HG03469 (cell line): Measurements from ENCODE around the gene NRXN3.

Experiments used
- ATAC-seq: cut with Tn5 transposase; IDR thresholded peaks from one replicate; pipeline ENCODE4 v1.9.1; 2021; ENCODE audit warnings: mild to moderate bottlenecking, moderate library complexity, moderate number of reproducible peaks; ENCODE audit not compliant: unreplicated experiment

Gene NRXN3

GRCh38 chr14:79256380-79256779, 1086.2 kb downstream of the NRXN3 start:
- ATAC-seq: no peak

- no peak for ATAC-seq
Observed at GRCh38 chr14:79260406-79260805, 1090.2 kb downstream of the NRXN3 start.

GRCh38 chr14:79265366-79265946, 1095.3 kb downstream of the NRXN3 start:
- ATAC-seq: no peak

DNA sequence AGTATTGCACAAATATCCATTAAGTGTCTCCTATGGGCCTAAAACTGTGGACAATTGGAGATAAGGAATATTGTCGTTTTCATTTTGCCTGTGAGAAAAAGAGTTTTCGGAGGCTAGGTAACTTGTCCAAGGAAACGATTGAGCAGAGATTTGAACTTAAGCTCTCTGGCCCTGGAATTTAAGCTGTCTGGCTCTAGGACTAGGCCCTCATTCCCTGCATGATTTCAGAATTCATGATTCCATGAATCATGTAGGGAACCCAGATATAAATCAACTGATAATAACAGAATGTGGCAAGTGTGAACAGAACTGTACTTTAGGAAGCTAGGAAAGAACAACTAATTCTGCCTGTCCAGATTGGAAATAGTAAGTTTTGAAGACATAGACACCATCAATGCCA, 1100.2 kb downstream of the NRXN3 start:
- ATAC-seq: no peak

GRCh38 chr14:79271122-79271521, 1100.9 kb downstream of the NRXN3 start:
- ATAC-seq: no peak

- no peak for ATAC-seq
Observed at GRCh38 chr14:79274641-79275291, 1104.6 kb downstream of the NRXN3 start.

GRCh38 chr14:79275292-79275655, 1105.1 kb downstream of the NRXN3 start:
- no peak for ATAC-seq

- no peak for ATAC-seq
Observed at GRCh38 chr14:79278286-79278797, 1108.2 kb downstream of the NRXN3 start.

- ATAC-seq: no peak
Observed at GRCh38 chr14:79278798-79279644, 1108.8 kb downstream of the NRXN3 start.

DNA sequence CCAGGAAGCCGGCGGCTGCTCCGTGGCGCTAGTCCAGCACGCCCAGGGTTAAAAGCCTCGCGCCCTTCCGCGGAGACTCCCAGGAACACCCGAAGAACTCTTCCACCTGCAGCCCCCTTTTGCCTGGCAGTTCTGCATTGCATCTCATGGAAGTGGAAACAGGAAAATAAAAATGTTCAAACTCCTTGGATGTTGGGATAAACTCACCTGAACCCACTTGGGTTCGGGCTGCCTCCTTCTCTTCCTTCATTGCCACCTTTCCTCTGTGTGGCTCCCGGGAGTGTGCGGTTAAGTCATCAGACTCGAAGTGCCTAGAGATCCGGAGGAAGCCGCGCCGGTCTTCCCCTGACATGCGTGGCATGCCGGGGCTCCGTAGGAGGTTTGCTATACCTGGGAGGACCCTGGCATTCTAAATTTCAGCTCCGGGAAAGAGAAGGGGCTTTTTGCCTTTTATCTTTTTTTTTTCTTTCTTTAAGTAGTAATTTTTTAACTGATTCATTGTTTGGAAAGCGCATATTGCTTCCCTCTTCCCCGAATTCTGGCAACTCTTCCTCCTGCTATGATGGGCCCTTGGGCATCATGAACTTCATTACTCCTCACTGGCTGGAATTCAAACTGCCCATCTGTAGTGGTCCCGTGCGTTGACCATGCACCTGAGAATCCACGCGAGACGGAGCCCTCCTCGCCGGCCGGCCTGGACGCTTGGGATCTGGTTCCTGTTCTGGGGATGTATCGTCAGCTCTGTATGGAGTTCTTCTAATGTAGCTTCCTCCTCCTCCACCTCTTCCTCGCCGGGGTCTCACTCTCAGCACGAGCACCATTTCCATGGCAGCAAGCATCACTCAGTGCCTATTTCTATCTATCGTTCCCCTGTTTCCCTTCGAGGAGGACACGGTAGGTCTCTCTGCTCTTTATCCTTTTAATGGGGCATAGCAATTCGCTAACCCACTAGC, 1109.7 kb downstream of the NRXN3 start:
- ATAC-seq: no peak

DNA sequence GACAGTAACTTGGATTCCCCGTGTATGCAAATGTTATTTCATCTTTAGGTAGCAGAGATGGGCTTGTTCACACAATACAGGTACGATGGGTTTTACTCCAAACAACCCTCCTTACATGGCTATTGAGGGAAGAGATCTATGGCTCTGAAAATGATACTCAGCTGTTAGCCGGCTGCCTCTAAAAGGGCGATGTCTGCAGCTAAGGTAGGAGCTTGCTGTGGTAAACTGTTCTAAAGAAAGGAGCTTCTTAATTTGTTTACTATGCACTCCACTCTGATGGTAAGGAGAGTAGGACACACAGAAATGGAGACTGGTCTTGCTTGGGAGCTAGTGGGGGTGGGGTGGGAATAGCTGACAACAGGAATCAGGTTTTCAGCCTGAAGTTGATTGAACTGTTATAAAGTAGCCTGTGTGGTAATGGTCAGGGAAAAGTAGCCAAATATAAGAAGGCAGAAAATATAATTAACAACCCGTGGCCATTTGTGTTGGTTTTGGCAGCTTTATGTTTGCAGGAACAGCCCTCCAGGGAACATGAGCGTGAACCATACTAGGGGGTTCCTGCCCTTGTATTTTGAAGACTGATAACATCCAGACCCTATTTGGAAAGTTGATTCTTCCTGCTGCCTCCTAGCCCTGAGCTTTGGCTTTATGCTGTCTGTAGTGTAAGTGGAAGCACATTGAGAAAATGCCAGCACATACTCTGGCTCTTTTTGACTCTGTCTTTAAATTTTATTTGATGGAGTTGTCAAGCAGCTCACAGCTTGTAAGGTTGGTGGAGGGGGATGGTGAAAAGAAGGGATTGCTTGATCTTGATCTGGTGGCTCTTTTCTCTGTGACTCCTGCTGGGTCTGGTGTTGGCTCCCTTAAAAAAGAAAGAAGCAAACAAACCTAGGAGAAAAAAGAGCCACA, 1111.3 kb downstream of the NRXN3 start:
- no peak for ATAC-seq

- ATAC-seq: no peak
Observed at GRCh38 chr14:79284621-79285020, 1114.4 kb downstream of the NRXN3 start.

DNA sequence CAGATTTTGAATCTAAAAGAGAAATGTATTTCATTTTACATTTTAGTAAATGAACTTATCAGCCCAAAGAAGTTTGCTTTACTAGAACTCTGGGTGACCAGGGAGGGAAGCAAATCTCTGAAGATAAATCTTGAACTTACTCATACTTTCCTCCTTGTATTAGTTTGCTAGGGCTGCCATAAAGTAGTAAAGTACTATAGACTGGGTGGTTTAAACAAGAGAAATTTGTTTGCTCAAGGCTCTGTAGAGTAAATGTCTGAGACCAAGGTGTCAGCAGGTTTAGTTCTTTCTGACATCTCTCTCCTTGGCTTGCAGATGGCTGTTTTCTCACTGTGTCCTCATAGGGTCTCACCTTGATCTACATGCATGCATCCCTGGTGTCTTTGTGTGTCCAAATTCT, 1115.1 kb downstream of the NRXN3 start:
- ATAC-seq: no peak

DNA sequence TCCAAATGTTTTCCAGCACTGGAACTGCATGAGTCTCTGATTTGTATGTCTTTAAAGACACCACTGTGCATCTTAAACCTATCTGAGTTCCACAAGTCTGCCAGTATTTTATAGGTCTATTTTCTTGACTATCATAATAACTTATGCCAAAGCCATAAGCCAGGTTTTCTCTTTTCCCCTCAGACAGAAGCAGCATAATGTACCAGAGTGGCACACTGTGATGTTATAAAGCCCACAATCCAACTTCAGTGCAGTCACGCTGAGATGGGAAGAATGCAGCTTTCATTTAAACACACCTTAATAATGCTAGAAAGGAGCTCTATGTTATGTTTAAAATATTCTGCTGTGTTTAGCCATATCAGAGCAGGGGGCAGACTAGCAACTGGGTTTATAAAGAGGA, 1117.8 kb downstream of the NRXN3 start:
- ATAC-seq: no peak

DNA sequence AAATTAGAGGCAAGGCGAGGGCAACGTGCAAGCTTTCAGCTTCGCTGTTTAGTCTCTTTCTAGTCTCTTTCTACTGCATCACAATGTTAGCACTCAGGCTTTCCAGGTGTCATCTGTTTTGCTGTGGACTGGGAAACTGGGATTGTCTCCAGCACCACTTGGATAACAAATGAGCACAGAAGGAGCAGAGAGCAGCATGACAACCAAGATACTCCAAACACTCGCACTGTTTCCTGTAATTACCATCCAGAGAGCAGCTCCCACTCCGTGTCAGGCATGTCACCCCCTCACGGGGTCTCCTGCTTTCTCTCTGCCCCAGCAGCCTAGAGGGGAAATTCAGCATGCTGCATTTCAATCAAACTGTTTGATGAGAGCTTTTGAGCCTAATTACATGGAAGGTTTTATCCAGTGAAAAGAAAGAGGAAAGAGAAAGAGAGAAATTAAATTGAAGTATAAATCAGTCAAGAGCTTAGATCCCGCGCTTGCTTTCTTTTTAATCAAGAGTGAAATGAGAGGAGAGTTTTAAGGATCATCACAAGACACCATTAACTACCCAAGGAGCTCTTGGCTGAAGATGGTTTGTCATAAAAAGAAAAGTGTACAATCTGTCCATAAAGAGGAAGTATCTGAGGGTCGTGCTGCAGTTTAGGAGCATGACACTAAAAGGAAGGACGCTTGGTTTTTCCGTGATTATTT, 1123.5 kb downstream of the NRXN3 start:
- ATAC-seq: no peak

- ATAC-seq: no peak
Observed at GRCh38 chr14:79294499-79294898, 1124.3 kb downstream of the NRXN3 start.

DNA sequence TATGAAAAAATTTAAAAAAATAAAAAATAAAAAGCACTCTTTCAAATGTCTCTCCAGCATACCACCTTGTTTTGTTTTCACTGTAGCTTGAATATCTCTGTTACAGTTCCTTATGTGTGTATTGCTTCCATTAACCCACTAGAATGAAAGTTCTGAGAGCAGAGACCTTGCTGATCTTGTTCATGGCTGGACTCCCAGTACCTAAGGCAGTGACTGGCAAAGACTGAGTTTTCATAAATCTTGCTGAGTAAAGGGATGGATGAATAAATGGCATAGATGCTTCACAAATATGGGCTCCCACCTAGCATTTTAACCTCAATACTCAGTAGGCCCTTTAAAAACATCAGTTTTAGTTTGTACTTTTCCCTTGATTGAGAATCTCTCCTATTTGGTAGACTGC, 1125.2 kb downstream of the NRXN3 start:
- no peak for ATAC-seq

DNA sequence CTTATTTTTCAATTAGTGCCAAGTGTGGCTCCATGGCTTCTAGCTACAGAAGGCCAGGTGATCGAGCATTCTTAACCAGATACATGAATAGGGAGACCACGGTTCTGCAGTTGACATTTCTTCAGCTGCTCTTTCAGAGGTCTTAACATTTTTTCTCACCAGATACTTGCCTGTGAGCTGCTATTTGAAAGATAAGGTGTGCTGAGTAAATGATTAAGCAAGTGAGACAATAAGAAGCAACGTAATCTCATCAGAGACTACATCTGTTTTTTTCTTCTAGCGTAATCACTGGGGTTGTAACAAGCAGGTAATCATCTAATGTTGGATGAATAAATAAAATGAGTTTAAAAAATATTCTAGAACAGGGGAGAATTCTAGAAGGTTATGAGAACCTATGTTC, 1128.2 kb downstream of the NRXN3 start:
- ATAC-seq: no peak

DNA sequence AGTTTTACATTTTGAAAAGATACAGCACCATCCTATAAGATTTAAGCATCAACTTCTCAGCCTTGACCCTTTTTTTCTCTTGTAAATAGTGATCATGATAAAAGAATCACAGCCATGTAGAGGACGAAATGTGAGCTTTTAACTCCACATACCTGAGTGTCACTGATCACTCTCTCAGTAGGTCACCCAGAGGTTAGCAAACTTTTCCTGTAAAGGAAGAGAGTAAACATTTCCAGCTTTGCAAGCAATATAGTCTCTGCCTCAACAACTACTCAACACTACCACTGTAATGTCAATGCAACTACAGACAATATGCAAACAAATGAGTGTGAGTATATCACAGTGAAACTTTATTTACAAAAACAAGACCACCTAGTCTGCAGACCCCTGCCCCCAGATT, 1129.0 kb downstream of the NRXN3 start:
- ATAC-seq: no peak
